ENCODE measurements around the gene ANXA6.

Gene ANXA6

DNA sequence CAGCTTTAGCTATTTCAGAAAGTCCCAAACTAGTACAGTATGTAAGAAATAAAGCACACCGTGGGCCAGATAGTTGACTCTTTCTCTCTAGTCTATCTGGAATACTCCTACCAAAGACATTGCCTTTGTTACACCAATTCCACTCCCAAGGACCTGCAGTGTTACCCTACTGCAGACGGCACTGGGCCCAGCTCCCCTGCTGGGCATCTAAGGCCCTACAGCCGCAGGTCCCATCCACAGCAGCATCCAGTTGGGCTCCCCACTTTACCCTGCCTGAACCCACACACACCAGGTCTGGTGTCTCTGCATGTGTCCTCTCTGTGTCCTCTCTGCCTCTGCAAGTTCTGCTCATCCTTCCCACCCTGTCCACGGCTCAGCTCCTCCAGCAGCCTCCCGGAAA lies 99.3 kb downstream of the ANXA6 start:
- H3K4me1 ChIP-seq = peaks cover 5% of the 10 kb centered on the region
- H3K36me3 ChIP-seq = peaks cover 31% of the 10 kb centered on the region
- DNase-seq = no peak
- no peaks in the 10 kb centered on the region for H3K9me3 ChIP-seq
- H3K4me3 ChIP-seq (ENCODE audit: low read depth, low read length) = no peak overlapping the region
- no peaks in the 10 kb centered on the region for H3K27me3 ChIP-seq
- TF ChIP-seq, protein P1, sequence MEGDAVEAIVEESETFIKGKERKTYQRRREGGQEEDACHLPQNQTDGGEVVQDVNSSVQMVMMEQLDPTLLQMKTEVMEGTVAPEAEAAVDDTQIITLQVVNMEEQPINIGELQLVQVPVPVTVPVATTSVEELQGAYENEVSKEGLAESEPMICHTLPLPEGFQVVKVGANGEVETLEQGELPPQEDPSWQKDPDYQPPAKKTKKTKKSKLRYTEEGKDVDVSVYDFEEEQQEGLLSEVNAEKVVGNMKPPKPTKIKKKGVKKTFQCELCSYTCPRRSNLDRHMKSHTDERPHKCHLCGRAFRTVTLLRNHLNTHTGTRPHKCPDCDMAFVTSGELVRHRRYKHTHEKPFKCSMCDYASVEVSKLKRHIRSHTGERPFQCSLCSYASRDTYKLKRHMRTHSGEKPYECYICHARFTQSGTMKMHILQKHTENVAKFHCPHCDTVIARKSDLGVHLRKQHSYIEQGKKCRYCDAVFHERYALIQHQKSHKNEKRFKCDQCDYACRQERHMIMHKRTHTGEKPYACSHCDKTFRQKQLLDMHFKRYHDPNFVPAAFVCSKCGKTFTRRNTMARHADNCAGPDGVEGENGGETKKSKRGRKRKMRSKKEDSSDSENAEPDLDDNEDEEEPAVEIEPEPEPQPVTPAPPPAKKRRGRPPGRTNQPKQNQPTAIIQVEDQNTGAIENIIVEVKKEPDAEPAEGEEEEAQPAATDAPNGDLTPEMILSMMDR (IDR thresholded peaks at IDR 0.05; ENCODE audit: low read depth, low read length) = 0 out of 2 replicates have a peak, but pooled peaks have one; percentile 20

DNA sequence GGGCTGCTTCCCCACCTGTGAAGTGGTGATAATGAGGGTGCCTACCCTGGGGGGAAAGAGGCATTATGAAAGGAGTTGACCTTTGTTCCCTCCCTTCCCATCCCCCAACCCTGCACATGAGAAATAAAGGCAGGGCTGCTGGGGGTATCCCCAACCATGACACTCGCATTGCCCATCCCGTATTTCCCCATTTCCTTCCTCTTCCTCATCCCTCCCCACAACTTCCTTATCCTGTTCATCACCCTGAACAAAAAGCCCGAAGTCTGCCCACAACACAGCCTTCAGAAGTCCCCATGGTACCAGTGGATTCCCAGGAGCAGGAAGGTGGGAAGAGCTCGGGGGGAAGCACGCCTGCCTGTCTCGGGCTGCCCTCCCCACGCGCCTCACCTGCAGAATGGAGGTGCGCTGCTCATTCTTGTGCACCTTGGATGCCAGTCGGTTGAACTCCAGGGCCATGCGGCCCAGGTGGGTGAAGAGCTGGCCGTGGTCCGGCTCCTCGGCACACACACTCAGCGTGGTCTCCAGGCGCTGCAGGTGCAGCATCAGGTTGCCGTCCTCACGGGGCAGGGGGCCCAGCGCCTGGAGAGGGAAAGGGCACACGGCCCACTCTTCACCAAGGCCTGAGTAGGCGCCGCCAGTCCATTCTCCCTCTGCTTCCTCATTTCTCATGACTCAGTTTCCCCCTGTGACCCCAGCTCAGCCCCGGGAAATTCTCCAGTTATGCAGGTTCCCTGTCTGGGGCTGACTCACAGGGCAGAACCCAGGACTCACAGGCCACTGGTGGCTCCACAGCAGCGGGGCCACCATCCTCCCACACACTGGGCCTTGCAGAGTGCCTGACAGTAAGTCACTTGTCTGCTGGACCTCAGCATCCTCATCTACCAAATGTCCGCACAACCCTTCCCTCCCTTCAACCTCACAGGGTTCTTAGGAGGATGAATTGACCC lies 100.9 kb downstream of the ANXA6 start:
- H3K4me1 ChIP-seq = peaks cover 5% of the 10 kb centered on the region
- TF ChIP-seq, protein P1 (IDR thresholded peaks at IDR 0.05; ENCODE audit: low read depth, low read length) = no peak
- H3K4me3 ChIP-seq (ENCODE audit: low read depth, low read length) = no peak overlapping the region
- H3K36me3 ChIP-seq = peaks cover 19% of the 10 kb centered on the region
- DNase-seq = no peak
- H3K27me3 ChIP-seq = no peaks in the 10 kb centered on the region
- no peaks in the 10 kb centered on the region for H3K9me3 ChIP-seq

DNA sequence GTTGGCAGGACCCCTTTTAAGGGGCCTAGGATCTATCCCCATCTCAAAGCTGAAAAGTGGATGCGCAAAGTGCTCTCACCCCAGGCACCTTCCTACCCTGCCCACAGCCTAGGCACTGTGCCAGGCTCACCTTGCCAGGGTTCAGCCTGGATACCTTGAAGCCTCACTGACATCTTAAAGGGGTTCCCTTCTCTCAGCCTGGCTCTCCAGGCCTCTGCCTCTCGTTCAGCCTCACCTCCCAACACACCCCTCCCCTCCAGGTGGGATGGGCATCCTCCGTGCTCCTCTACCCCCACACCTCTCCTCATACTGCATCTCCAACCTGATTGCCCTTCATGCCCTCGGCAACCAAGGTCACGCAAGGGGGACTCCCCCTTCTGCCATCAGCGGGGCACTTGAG lies 102.2 kb downstream of the ANXA6 start:
- TF ChIP-seq, protein P1 (IDR thresholded peaks at IDR 0.05; ENCODE audit: low read depth, low read length) = no peak
- H3K4me1 ChIP-seq = peaks cover 5% of the 10 kb centered on the region
- peaks cover 25% of the 10 kb centered on the region for H3K36me3 ChIP-seq
- H3K9me3 ChIP-seq = no peaks in the 10 kb centered on the region
- no peak for DNase-seq
- no peaks in the 10 kb centered on the region for H3K27me3 ChIP-seq
- no peak overlapping the region for H3K4me3 ChIP-seq (ENCODE audit: low read depth, low read length)

DNA sequence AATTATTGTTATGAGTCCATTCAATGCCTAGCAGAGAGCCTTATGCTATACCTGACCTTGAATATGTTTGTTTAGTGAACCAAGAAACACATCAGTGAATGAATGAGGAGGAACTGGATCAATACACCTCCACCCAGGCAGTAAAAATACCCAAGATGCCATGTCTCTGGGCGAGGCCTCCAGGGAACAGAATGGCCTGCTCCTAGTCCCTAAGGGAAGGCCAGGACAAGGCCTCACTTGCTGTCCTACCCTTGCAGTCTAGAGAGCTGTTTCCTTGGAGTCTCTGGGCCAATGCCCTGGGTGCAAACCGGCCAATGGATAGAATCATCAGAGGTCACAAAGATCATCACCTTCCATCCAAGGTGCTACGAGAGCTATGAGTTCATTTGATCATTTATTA lies 102.9 kb downstream of the ANXA6 start:
- H3K36me3 ChIP-seq = peaks cover 21% of the 10 kb centered on the region
- TF ChIP-seq, protein P1 (IDR thresholded peaks at IDR 0.05; ENCODE audit: low read depth, low read length) = no peak

DNA sequence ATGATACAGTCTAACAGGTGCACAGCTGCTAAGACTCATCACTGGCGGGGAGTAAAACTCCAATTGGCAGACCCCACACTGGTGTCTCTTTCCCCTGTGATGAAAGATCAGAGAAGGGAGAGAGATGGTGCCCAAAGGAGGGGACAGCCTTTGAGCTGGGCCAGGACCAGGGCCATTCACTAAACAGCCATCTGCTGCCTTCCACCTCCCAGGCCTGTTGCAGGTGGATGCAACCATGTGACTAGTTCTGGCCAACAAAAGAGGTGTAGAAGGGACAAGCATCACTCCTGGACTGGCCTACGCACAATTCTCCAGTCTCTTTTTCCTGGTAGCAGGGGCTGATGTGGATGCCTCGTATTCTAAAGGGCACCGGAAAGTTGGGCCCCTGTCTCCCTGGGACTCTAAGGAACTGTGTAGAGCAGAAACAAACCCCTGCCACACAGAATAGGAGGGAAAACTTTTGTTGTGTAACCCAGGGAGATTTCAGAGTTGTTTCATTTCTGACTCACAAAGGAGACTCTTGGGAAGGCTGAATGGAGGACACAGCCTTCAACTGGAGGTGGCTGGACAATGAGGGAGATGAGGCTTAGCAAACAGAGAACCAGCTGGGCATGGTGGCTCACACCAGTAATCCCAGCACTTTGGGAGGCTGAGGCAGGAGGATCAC lies 103.7 kb downstream of the ANXA6 start:
- TF ChIP-seq, protein P1 (IDR thresholded peaks at IDR 0.05; ENCODE audit: low read depth, low read length) = no peak
- Histone ChIP-seq H3K4me3 (ENCODE audit: low read depth, low read length) (no peak overlapping the region), H3K9me3 (no peaks in the 10 kb centered on the region), H3K27me3 (no peaks in the 10 kb centered on the region), H3K36me3 (peaks cover 23% of the 10 kb centered on the region), H3K4me1 (no peaks in the 10 kb centered on the region)
- DNase-seq = no peak

More for the DNA sequence above, 102.9 kb downstream of the ANXA6 start:
- DNase-seq = no peak
- Histone ChIP-seq H3K9me3 (no peaks in the 10 kb centered on the region), H3K4me1 (no peaks in the 10 kb centered on the region), H3K27me3 (no peaks in the 10 kb centered on the region), H3K4me3 (ENCODE audit: low read depth, low read length) (no peak overlapping the region)

Measured in BE2C (cell line).